ENCODE measurements around the gene TGFBR1.

Gene TGFBR1

GRCh38 chr9:99141849-99142248, 36.9 kb downstream of the TGFBR1 start:
- no peak for TF ChIP-seq ZNF112 (tag by site-specific recombination; IDR thresholded peaks at IDR 0.05)
- no peak for TF ChIP-seq ZNF24 (tag by site-specific recombination; IDR thresholded peaks at IDR 0.05)
- TF ChIP-seq CTCF (tag by site-specific recombination; IDR thresholded peaks at IDR 0.05), result no peak
- no peak for TF ChIP-seq ZNF747 (tag by site-specific recombination; IDR thresholded peaks at IDR 0.05)
- no peak for TF ChIP-seq ZBTB21 (tag by site-specific recombination; IDR thresholded peaks at IDR 0.05)
- TF ChIP-seq ZNF530 (tag by site-specific recombination; IDR thresholded peaks at IDR 0.05; ENCODE audit: low read depth), result no peak
- no peak for TF ChIP-seq ZNF2 (tag by site-specific recombination; IDR thresholded peaks at IDR 0.05)
- TF ChIP-seq ZBTB26 (tag by site-specific recombination; optimal IDR thresholded peaks at IDR 0.05), result no peak
- no peak for TF ChIP-seq ZSCAN16 (tag by site-specific recombination; IDR thresholded peaks at IDR 0.05)
- TF ChIP-seq ZIC2 (tag by site-specific recombination; IDR thresholded peaks at IDR 0.05), result no peak
- TF ChIP-seq ZNF571 (tag by site-specific recombination; IDR thresholded peaks at IDR 0.05), result no peak
- TF ChIP-seq TCF7L2 (IDR thresholded peaks at IDR 0.05; ENCODE audit: borderline replicate concordance, low read depth, low read length), result no peak
- no peak for TF ChIP-seq ZNF777 (tag by site-specific recombination; IDR thresholded peaks at IDR 0.05; ENCODE audit: borderline replicate concordance)
- TF ChIP-seq ZNF146 (tag by site-specific recombination; IDR thresholded peaks at IDR 0.05), result no peak
- no peak for TF ChIP-seq ZNF555 (tag by site-specific recombination; conservative IDR thresholded peaks at IDR 0.05)
- no peak for TF ChIP-seq ZNF600 (tag by site-specific recombination; IDR thresholded peaks at IDR 0.05)
- Histone ChIP-seq H3K36me3 (ENCODE audit: control insufficient read depth in 2 of 2, insufficient read depth in 1 of 2, low read length in 2 of 2) (peaks cover 0 to 51% of the 10 kb centered on the region in 2 experiments; a peak in 2 of 3 replicates), H3K27ac (ENCODE audit: extremely low read depth, low read depth, low read length) (no peak overlapping the region), H3K4me3 (ENCODE audit: low read depth, low read length) (no peak overlapping the region), H3K9me3 (ENCODE audit: control insufficient read depth, insufficient read depth, low read depth, low read length) (no peaks in the 10 kb centered on the region), H3K4me1 (ENCODE audit: control insufficient read depth, insufficient read depth, low read length) (no peaks in the 10 kb centered on the region)
- ChIA-PET CTCF (interaction anchor here (0.7 to 9.3 kb wide), 15 partner anchors 9 to 1046 kb away, joined by 3 to 89 read pairs (median 4); no protein-coding TSS in a partner anchor), POLR2A (no interaction called here)

GRCh38 chr9:99142275-99142674, 37.4 kb downstream of the TGFBR1 start:
- POLR2A ChIA-PET, result no interaction called here
- CTCF ChIA-PET, result interaction anchor here (0.6 to 9.3 kb wide), 8 partner anchors 9 to 1046 kb away, joined by 3 to 89 read pairs (median 6); no protein-coding TSS in a partner anchor
- no peak overlapping the region for H3K27ac ChIP-seq (ENCODE audit: extremely low read depth, low read depth, low read length)
- H3K9me3 ChIP-seq (ENCODE audit: control insufficient read depth, insufficient read depth, low read depth, low read length), result no peaks in the 10 kb centered on the region
- H3K4me1 ChIP-seq (ENCODE audit: control insufficient read depth, insufficient read depth, low read length), result no peaks in the 10 kb centered on the region
- H3K36me3 ChIP-seq (ENCODE audit: control insufficient read depth in 2 of 2, insufficient read depth in 1 of 2, low read length in 2 of 2), result peaks cover 0 to 55% of the 10 kb centered on the region in 2 experiments; a peak in 2 of 3 replicates
- no peak overlapping the region for H3K4me3 ChIP-seq (ENCODE audit: low read depth, low read length)
- no peak for TF ChIP-seq ZNF600 (tag by site-specific recombination; IDR thresholded peaks at IDR 0.05)
- no peak for TF ChIP-seq ZXDB (tag by site-specific recombination; IDR thresholded peaks at IDR 0.05)
- no peak for TF ChIP-seq ZNF501 (tag by site-specific recombination; IDR thresholded peaks at IDR 0.05)
- no peak for TF ChIP-seq KLF8 (tag by site-specific recombination; IDR thresholded peaks at IDR 0.05)
- TF ChIP-seq ZEB2 (tag by site-specific recombination; IDR thresholded peaks at IDR 0.05), result no peak
- no peak for TF ChIP-seq BCL6B (tag by site-specific recombination; IDR thresholded peaks at IDR 0.05)
- no peak for TF ChIP-seq ZFP41 (tag by site-specific recombination; IDR thresholded peaks at IDR 0.05; ENCODE audit: borderline replicate concordance)
- TF ChIP-seq ZNF654 (tag by site-specific recombination; IDR thresholded peaks at IDR 0.05; ENCODE audit: low read depth), result no peak
- no peak for TF ChIP-seq ZNF558 (tag by site-specific recombination; IDR thresholded peaks at IDR 0.05)
- TF ChIP-seq ZNF830 (tag by site-specific recombination; IDR thresholded peaks at IDR 0.05; ENCODE audit: low read depth), result no peak
- TF ChIP-seq ZNF76 (tag by site-specific recombination; IDR thresholded peaks at IDR 0.05; ENCODE audit: borderline replicate concordance, low read depth), result no peak
- no peak for TF ChIP-seq ZNF214 (tag by site-specific recombination; IDR thresholded peaks at IDR 0.05; ENCODE audit: borderline replicate concordance)
- TF ChIP-seq ZSCAN4 (tag by site-specific recombination; IDR thresholded peaks at IDR 0.05), result no peak
- no peak for TF ChIP-seq ZBTB48 (tag by site-specific recombination; IDR thresholded peaks at IDR 0.05)
- no peak for TF ChIP-seq PATZ1 (tag by site-specific recombination; IDR thresholded peaks at IDR 0.05)
- no peak for TF ChIP-seq ZNF585B (tag by site-specific recombination; IDR thresholded peaks at IDR 0.05)

Measured in HEK293 (cell line).